Kidney glomerular epithelial cell (primary cell): ENCODE results near the gene ABHD6.
"Not testable (repeated sequence)": the region's sequence is repeated elsewhere in the genome, so short reads cannot be mapped to it uniquely, and the experiment has no call there.

Experiments used
- DNase-seq: peaks from one replicate; lab custom pipeline; 2025; lab: John Stamatoyannopoulos, UW

The ABHD6 gene

GRCh38 chr3:58242860-58243259, 5.3 kb downstream of the ABHD6 start:
- not testable (repeated sequence) for DNase-seq

GRCh38 chr3:58243976-58244585, 6.5 kb downstream of the ABHD6 start:
- no peak for DNase-seq

- no peak for DNase-seq
Observed at GRCh38 chr3:58246148-58247047, 8.8 kb downstream of the ABHD6 start.

- DNase-seq, result peak; percentile 8
Observed at GRCh38 chr3:58249358-58250092, 11.9 kb downstream of the ABHD6 start.

- no peak for DNase-seq
Observed at GRCh38 chr3:58250093-58250707, 12.6 kb downstream of the ABHD6 start.

- no peak for DNase-seq
Observed at GRCh38 chr3:58251631-58252035, 14.0 kb downstream of the ABHD6 start.

- no peak for DNase-seq
Observed at GRCh38 chr3:58254144-58254543, 16.6 kb downstream of the ABHD6 start.

GRCh38 chr3:58256061-58256460, 18.5 kb downstream of the ABHD6 start:
- DNase-seq, result no peak

- DNase-seq, result no peak
Observed at GRCh38 chr3:58256511-58256910, 18.9 kb downstream of the ABHD6 start.

- no peak for DNase-seq
Observed at GRCh38 chr3:58258392-58259055, 20.9 kb downstream of the ABHD6 start.

- DNase-seq, result peak; percentile 51
Observed at GRCh38 chr3:58260261-58260731, 22.7 kb downstream of the ABHD6 start.

GRCh38 chr3:58260733-58261132, 23.1 kb downstream of the ABHD6 start:
- no peak for DNase-seq

- DNase-seq, result no peak
Observed at GRCh38 chr3:58261954-58262666, 24.5 kb downstream of the ABHD6 start.

- no peak for DNase-seq
Observed at GRCh38 chr3:58266577-58266976, 29.0 kb downstream of the ABHD6 start.

- not testable (repeated sequence) for DNase-seq
Observed at GRCh38 chr3:58267543-58267942, 30.0 kb downstream of the ABHD6 start.

GRCh38 chr3:58269356-58269755, 31.8 kb downstream of the ABHD6 start:
- no peak for DNase-seq

GRCh38 chr3:58270485-58270884, 32.9 kb downstream of the ABHD6 start:
- no peak for DNase-seq

GRCh38 chr3:58271901-58272501, 34.4 kb downstream of the ABHD6 start:
- DNase-seq, result peak; percentile 65

- DNase-seq, result no peak
Observed at GRCh38 chr3:58272891-58273290, 35.3 kb downstream of the ABHD6 start.

GRCh38 chr3:58273362-58273761, 35.8 kb downstream of the ABHD6 start:
- not testable (repeated sequence) for DNase-seq
